HG03175 (cell line): ENCODE measurements around the gene STXBP6.

Experiments used
- ATAC-seq: cut with Tn5 transposase; IDR thresholded peaks from one replicate; pipeline ENCODE4 v1.9.1; 2021; ENCODE audit warnings: mild to moderate bottlenecking, moderate library complexity; ENCODE audit not compliant: unreplicated experiment

Gene STXBP6

GRCh38 chr14:25049568-25050268, at the start of gene STXBP6:
Gene STXBP6 (minus strand): TSS chr14:25050147. CDS start chr14:24974818, 75,329 bp downstream.
- ATAC-seq: no peak

GRCh38 chr14:25097120-25097519, 47.2 kb upstream of the STXBP6 start:
- ATAC-seq: no peak

GRCh38 chr14:25095736-25096437, 45.9 kb upstream of the STXBP6 start:
- no peak for ATAC-seq

GRCh38 chr14:25094171-25094907, 44.4 kb upstream of the STXBP6 start:
- no peak for ATAC-seq

GRCh38 chr14:25092258-25092740, 42.4 kb upstream of the STXBP6 start:
- no peak for ATAC-seq

GRCh38 chr14:25090716-25091454, 40.9 kb upstream of the STXBP6 start:
- ATAC-seq: no peak

- ATAC-seq: no peak
Observed at GRCh38 chr14:25090256-25090655, 40.3 kb upstream of the STXBP6 start.

GRCh38 chr14:25089496-25089895, 39.5 kb upstream of the STXBP6 start:
- no peak for ATAC-seq

GRCh38 chr14:25086821-25087396, 37.0 kb upstream of the STXBP6 start:
- ATAC-seq: no peak

GRCh38 chr14:25086081-25086480, 36.1 kb upstream of the STXBP6 start:
- no peak for ATAC-seq

DNA sequence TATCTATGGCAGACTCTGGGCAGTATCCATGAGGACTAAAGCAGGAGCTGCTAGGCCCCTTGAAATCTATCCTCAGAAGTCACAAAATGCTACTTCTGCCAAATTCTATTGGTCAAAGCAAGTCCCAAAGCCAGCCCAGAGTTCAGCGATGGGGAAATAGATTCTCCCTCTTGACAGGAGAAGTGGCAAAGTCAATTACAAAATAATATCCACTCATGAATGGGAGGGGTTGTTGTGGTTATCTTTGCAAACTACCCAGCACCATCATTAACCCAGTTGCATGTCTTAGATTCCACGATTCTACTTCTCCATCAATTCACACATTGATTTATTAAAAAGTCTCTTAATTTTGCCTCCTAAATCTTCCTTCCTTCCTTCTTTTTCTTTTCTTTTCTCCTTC, 30.7 kb upstream of the STXBP6 start:
- no peak for ATAC-seq

GRCh38 chr14:25079311-25079710, 29.4 kb upstream of the STXBP6 start:
- no peak for ATAC-seq

- no peak for ATAC-seq
Observed at GRCh38 chr14:25074099-25074685, 24.2 kb upstream of the STXBP6 start.

GRCh38 chr14:25069879-25070278, 19.9 kb upstream of the STXBP6 start:
- no peak for ATAC-seq

GRCh38 chr14:25067600-25067999, 17.7 kb upstream of the STXBP6 start:
- no peak for ATAC-seq

DNA sequence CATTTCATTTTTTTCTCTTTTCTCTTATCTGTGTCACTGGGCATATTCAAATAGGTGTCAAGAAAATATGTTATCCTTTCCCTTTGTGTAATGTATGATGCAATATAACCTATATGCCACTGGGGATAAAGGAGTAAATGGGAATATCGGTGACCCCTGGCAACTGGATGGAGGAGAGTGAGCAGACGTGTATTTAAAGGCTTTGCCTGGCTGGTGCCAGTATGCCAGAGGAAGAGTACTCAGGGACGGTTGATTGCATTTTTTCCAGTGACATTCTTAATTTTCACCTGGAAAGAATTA, 12.0 kb upstream of the STXBP6 start:
- ATAC-seq: no peak

DNA sequence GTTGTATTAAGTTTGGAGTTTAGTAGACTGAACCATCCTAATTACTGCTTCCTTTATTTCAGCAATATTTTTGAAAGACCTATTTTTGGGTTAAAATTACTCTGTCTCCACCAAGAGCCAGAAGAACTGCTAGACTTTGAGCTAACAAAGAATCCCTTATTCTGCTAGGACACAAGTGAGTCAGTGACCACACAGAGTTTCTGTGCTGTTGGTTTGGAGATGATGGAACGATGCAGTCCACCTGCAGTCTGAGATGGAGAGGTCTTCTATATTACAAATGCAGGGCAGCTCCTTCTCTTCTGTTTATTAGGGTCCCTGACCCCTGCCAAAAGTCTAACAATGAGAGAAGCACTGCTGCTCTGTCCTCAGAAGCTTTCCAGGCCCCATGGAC, 6.7 kb upstream of the STXBP6 start:
- no peak for ATAC-seq

DNA sequence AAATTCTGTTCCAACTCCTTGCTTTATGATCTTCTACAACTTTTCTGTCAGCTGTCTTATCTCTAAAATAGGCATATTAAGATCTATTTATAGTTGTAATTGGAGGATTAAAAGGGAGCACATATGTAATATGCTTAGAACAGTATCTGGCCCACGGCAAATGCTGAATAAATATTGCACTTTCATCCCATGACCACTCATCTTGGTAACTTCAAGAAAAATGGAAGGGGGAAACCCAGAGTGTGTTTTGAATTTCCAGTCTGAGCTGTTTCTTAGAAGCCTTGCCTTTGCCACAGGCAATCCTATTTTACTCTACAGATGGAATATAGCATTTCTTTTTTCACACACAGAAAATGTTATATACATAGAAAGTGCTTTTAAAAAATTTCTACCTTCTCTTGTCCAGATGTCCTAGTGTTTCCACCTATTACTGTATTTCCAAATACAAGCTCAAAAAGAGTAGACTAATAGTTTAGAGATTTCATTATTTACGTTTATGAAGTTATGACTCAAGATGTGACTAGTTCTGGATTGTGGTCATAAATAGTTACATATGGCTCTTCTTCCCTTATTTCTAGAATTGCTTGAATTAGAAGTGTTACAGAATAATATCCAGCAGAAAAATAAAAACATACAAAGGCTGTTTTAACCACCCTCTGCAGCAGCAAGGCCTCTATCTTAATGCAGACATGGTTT, 6.2 kb upstream of the STXBP6 start:
- ATAC-seq: no peak

DNA sequence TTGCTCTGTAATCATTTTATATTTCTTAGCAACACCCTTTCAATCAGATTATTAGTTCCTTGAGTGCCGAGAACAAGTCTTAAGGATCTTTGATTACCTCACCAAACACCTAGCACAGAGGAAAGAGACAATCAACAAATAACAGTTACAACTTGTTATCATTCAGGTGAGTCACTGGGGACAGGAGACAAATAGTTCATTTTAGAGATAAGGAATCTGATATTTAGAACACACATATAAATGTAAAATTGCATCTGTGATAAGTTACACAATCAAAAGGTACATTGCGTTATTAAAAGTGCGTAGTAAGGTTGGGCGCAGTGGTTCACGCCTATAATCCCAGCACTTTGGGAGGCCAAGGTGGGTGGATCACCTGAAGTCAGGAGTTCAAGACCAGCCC, 5.1 kb upstream of the STXBP6 start:
- no peak for ATAC-seq

DNA sequence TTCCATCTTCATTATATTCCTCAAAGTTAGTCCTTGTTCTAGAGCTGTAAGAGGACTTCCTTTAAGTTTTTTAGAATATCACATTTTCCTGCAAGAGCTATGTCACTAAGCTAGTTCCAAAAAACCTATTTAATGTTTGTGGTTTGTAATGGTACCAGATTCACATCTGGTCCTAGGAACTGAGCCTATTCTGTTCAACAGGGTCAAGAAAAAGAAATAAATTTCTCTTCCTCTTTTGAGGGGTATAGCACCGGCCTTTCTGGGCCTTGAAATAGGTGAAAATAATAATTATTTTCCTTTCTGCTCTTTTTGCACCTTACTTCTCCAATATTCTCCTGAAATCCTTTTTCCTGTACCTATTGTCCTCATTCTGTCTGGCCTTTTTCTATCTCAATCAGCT, 3.6 kb upstream of the STXBP6 start:
- no peak for ATAC-seq
